H1 (cell line): ENCODE results near the gene SFTPA2.

ENCODE experiments used
- CEBPB ChIP-seq: IDR thresholded peaks from 2 replicates; pipeline ENCODE4 v1.6.1; 2012; ENCODE audit warnings: low read depth, low read length
- CHD2 ChIP-seq: IDR thresholded peaks from 2 replicates; pipeline ENCODE4 v1.6.1; 2012; ENCODE audit warnings: low read length, improper control_type of control experiment
- CTCF ChIP-seq, 3 experiments: IDR thresholded peaks; 1 replicate in 2 of 3; 2 replicates in 1 of 3; pipeline versions ENCODE4 v1.5.1 to v1.6.1; 2011; ENCODE audit warnings: low read length in 3 of 3, mild to moderate bottlenecking in 3 of 3, inconsistent platforms in 2 of 3, low read depth in 1 of 3, moderate library complexity in 1 of 3; ENCODE audit not compliant: insufficient read depth in 1 of 3; ENCODE audit errors: control extremely low read depth in 1 of 3
- EGR1 ChIP-seq: IDR thresholded peaks from 2 replicates; pipeline ENCODE4 v1.6.1; 2011; ENCODE audit warnings: low read depth, low read length, borderline replicate concordance
- EZH2 ChIP-seq: fragments of 200-600 bp; sonication (generic); IDR thresholded peaks from 2 replicates; pipeline ENCODE4 v1.7.1; 2012; ENCODE audit warnings: low read depth, mild to moderate bottlenecking, moderate library complexity, low read length, inconsistent platforms; ENCODE audit not compliant: severe bottlenecking
- RFX5 ChIP-seq: IDR thresholded peaks from 2 replicates; pipeline ENCODE4 v1.6.1; 2011; ENCODE audit warnings: low read depth, low read length, improper control_type of control experiment, borderline replicate concordance
- RXRA ChIP-seq: IDR thresholded peaks from 2 replicates; pipeline ENCODE4 v1.6.1; 2011; ENCODE audit warnings: low read depth, mild to moderate bottlenecking, low read length, moderate library complexity; ENCODE audit not compliant: insufficient read depth
- SUZ12 ChIP-seq: fragments of 200-600 bp; sonication (generic); IDR thresholded peaks from 2 replicates; pipeline ENCODE4 v1.6.1; 2012; ENCODE audit warnings: mild to moderate bottlenecking, inconsistent platforms, low read length, moderate library complexity, mixed read lengths

- TF ChIP-seq EZH2, result no peak
- TF ChIP-seq CTCF (IDR thresholded peaks at IDR 0.05; ENCODE audit: control extremely low read depth in 1 of 3, insufficient read depth in 1 of 3, low read depth in 1 of 3, low read length in 3 of 3), result no peak
- TF ChIP-seq CEBPB, result no peak
- TF ChIP-seq EGR1, result no peak
- no peak for TF ChIP-seq RFX5
- TF ChIP-seq SUZ12, result no peak
- TF ChIP-seq CHD2, result no peak
- TF ChIP-seq RXRA, result no peak
Observed at GRCh38 chr10:79542626-79543025, 17.6 kb downstream of the SFTPA2 start.
